Neural progenitor cell (in vitro differentiated cells): Measurements from ENCODE around the gene HCAR3. TPM values are rescaled to one million over a fixed set of nuclear protein-coding genes. Genes with fewer than 3 reads are reported as not detected.
"Not testable (repeated sequence)": the region's sequence is repeated elsewhere in the genome, so short reads cannot be mapped to it uniquely, and the experiment has no call there.

Experiments
- DNase-seq: peaks from one replicate; pipeline ENCODE4 v3.0.0-alpha.2; 2016; ENCODE audit warnings: low spot score
- H2AFZ ChIP-seq: fragments of 200-600 bp; sonication (generic); replicated peaks from 2 replicates; pipeline ENCODE4 v1.6.1; 2016; ENCODE audit warnings: antibody characterized with exemption
- H3F3A ChIP-seq: fragments of 200-600 bp; sonication (generic); 2 replicates; pipeline ENCODE4 v1.6.1; 2016; ENCODE audit warnings: antibody characterized with exemption, low read depth
- H3K27ac ChIP-seq: fragments of 200-600 bp; sonication (generic); 2 replicates; pipeline ENCODE4 v1.5.1; 2016; ENCODE audit warnings: mild to moderate bottlenecking
- H3K27me3 ChIP-seq: fragments of 200-600 bp; sonication (generic); 2 replicates; pipeline ENCODE4 v1.6.1; 2016; ENCODE audit warnings: mild to moderate bottlenecking, moderate library complexity
- H3K36me3 ChIP-seq: fragments of 200-600 bp; sonication (generic); 2 replicates; pipeline ENCODE4 v1.5.1; 2016
- H3K4me1 ChIP-seq: fragments of 200-600 bp; sonication (generic); 2 replicates; pipeline ENCODE4 v1.6.1; 2016; ENCODE audit warnings: mixed run types
- H3K4me2 ChIP-seq: fragments of 200-600 bp; sonication (generic); 2 replicates; pipeline ENCODE4 v1.6.1; 2016
- H3K4me3 ChIP-seq: fragments of 200-600 bp; sonication (generic); 2 replicates; pipeline ENCODE4 v1.5.1; 2016
- H3K79me2 ChIP-seq: fragments of 200-600 bp; sonication (generic); 2 replicates; pipeline ENCODE4 v1.6.1; 2016; ENCODE audit warnings: low read depth
- H3K9ac ChIP-seq: fragments of 200-600 bp; sonication (generic); 2 replicates; pipeline ENCODE4 v1.6.1; 2016
- H3K9me3 ChIP-seq: fragments of 200-600 bp; sonication (generic); 2 replicates; pipeline ENCODE4 v1.5.1; 2016; ENCODE audit warnings: low read depth
- H4K20me1 ChIP-seq: fragments of 200-600 bp; sonication (generic); 2 replicates; pipeline ENCODE4 v1.6.1; 2016; ENCODE audit warnings: low read depth
- H3K27ac Mint-ChIP-seq: 3 replicates; pipeline ENCODE4 v1.8.0; 2021; ENCODE audit warnings: mixed read lengths
- H3K27me3 Mint-ChIP-seq: 2 replicates; pipeline ENCODE4 v1.8.0; 2022; ENCODE audit warnings: low read depth, mild to moderate bottlenecking, inconsistent platforms, moderate library complexity, mixed read lengths; ENCODE audit not compliant: insufficient read depth
- H3K36me3 Mint-ChIP-seq: 3 replicates; pipeline ENCODE4 v1.8.0; 2021; ENCODE audit warnings: mixed read lengths
- H3K4me1 Mint-ChIP-seq: 3 replicates; pipeline ENCODE4 v1.8.0; 2021; ENCODE audit warnings: mixed read lengths
- H3K4me3 Mint-ChIP-seq: 3 replicates; pipeline ENCODE4 v1.8.0; 2021; ENCODE audit warnings: mild to moderate bottlenecking, moderate library complexity, mixed read lengths
- H3K9me3 Mint-ChIP-seq: 3 replicates; pipeline ENCODE4 v1.8.0; 2020; ENCODE audit warnings: mixed read lengths
- CTCF ChIP-seq: fragments of 200-600 bp; sonication (generic); IDR thresholded peaks from 2 replicates; pipeline ENCODE4 v1.5.1; 2017; ENCODE audit warnings: antibody characterized with exemption, mild to moderate bottlenecking
- EZH2 ChIP-seq: fragments of 200-600 bp; sonication (generic); IDR thresholded peaks from 2 replicates; pipeline ENCODE4 v1.6.1; 2017; ENCODE audit warnings: antibody characterized with exemption, mild to moderate bottlenecking, moderate library complexity
- EZH2phosphoT487 ChIP-seq: fragments of 200-600 bp; sonication (generic); IDR thresholded peaks from 2 replicates; pipeline ENCODE4 v1.6.1; 2017; ENCODE audit warnings: antibody characterized with exemption
- total RNA-seq: library from RNA; depleted of rRNA; stranded (reverse); fragments of >200 nt; gene quantifications from 2 replicates; pipeline ENCODE4 v1.2.3, GENCODE V29; 2015; ENCODE audit warnings: low replicate concordance

HCAR3 gene
- total RNA-seq, 1 donor from 2014 or later, result not detected

- not testable (repeated sequence) for H3K4me1 Mint-ChIP-seq, H3K27ac Mint-ChIP-seq
These were observed 19.7 kb downstream of the HCAR3 start for GRCh38 chr12:122696922-122697321.

GRCh38 chr12:122691566-122691965 lies 25.0 kb downstream of the HCAR3 start:
- no peak overlapping the region for H3K4me3 ChIP-seq
- TF ChIP-seq EZH2phosphoT487, result no peak
- TF ChIP-seq CTCF, result no peak
- TF ChIP-seq EZH2, result no peak
- no peaks in the 10 kb centered on the region for H3K36me3 Mint-ChIP-seq
- H3K4me1 Mint-ChIP-seq, result peaks cover 2% of the 10 kb centered on the region
- DNase-seq, result no peak
- H3K36me3 ChIP-seq, result no peaks in the 10 kb centered on the region
- no peak overlapping the region for H3K4me2 ChIP-seq
- H3K9ac ChIP-seq, result no peak overlapping the region
- H2AFZ ChIP-seq, result no peak overlapping the region
- no peak overlapping the region for H3K27ac ChIP-seq
- no peaks in the 10 kb centered on the region for H3K4me1 ChIP-seq
- H3K4me3 Mint-ChIP-seq, result no peak overlapping the region
- no peaks in the 10 kb centered on the region for H3F3A ChIP-seq
- no peaks in the 10 kb centered on the region for H3K9me3 ChIP-seq
- H3K27me3 ChIP-seq, result no peaks in the 10 kb centered on the region
- peaks cover 2% of the 10 kb centered on the region for H3K27me3 Mint-ChIP-seq
- H4K20me1 ChIP-seq, result no peaks in the 10 kb centered on the region
- H3K27ac Mint-ChIP-seq, result no peak overlapping the region
- H3K9me3 Mint-ChIP-seq, result no peaks in the 10 kb centered on the region
- no peaks in the 10 kb centered on the region for H3K79me2 ChIP-seq

More at GRCh38 chr12:122696922-122697321, 19.7 kb downstream of the HCAR3 start:
- not testable (repeated sequence) for H3F3A ChIP-seq, H3K9me3 ChIP-seq, H3K36me3 Mint-ChIP-seq, H3K79me2 ChIP-seq, H3K36me3 ChIP-seq, H3K9ac ChIP-seq, H4K20me1 ChIP-seq, H3K4me3 ChIP-seq, H3K9me3 Mint-ChIP-seq, DNase-seq, H3K27ac ChIP-seq, H3K4me2 ChIP-seq, H3K4me3 Mint-ChIP-seq, H3K27me3 Mint-ChIP-seq, H2AFZ ChIP-seq, H3K27me3 ChIP-seq, H3K4me1 ChIP-seq

DNA sequence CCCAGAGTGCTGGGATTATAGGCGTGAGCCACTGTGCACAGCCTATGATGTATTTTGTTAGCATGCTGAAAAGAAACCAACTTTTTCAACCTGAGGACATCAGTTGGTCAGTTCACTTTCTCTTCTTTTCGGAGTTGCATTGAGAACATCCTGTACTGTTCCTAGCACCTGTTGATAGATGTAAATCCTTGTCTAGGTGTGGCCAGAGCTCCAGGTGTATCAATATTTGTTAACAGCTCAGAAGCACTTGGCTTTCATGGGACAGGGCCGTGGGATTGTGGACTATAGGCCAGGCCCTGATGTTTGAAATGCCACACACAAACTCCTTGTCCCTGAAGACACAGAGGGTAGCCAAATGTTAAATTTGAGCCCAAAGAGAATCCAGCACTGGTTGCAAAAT lies 28.3 kb downstream of the HCAR3 start:
- no peaks in the 10 kb centered on the region for H3K9me3 Mint-ChIP-seq

DNA sequence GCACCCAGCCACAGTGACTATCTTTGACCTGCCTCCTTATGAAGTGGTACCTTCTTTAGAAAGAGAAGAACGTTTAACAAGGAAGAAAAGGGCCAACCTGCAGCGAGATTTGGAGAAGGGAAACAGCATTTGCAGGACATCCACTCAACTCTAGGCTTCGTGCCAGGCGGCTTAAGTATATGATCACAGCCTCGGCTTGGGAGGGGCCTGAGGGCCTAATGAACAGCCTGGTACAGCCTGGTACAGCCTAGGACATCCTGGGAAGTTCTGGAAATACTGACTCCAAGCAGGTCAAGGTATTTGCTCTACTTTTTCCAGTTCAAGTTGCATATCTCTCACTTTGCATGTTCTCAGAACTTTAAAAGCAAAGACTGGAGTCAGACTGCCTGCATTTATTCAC lies 29.5 kb downstream of the HCAR3 start:
- Mint-ChIP-seq H3K4me1 (peaks cover 2% of the 10 kb centered on the region), H3K27me3 (peaks cover 2% of the 10 kb centered on the region), H3K27ac (no peak overlapping the region), H3K4me3 (no peak overlapping the region), H3K36me3 (no peaks in the 10 kb centered on the region), H3K9me3 (no peaks in the 10 kb centered on the region)
- H2AFZ ChIP-seq, result no peak overlapping the region
- H3K9me3 ChIP-seq, result no peaks in the 10 kb centered on the region
- TF ChIP-seq EZH2, result no peak
- no peak for TF ChIP-seq CTCF
- TF ChIP-seq EZH2phosphoT487, result no peak
- H3K36me3 ChIP-seq, result no peaks in the 10 kb centered on the region
- no peaks in the 10 kb centered on the region for H3K79me2 ChIP-seq
- no peak for DNase-seq
- no peaks in the 10 kb centered on the region for H3F3A ChIP-seq
- no peak overlapping the region for H3K9ac ChIP-seq
- H3K27me3 ChIP-seq, result no peaks in the 10 kb centered on the region
- no peak overlapping the region for H3K4me2 ChIP-seq
- H3K4me3 ChIP-seq, result no peak overlapping the region
- H4K20me1 ChIP-seq, result no peaks in the 10 kb centered on the region
- no peak overlapping the region for H3K27ac ChIP-seq
- no peaks in the 10 kb centered on the region for H3K4me1 ChIP-seq

More for the DNA sequence above, 28.3 kb downstream of the HCAR3 start:
- Mint-ChIP-seq H3K27ac (no peak overlapping the region), H3K4me1 (peaks cover 2% of the 10 kb centered on the region), H3K4me3 (no peak overlapping the region), H3K27me3 (peaks cover 2% of the 10 kb centered on the region), H3K36me3 (no peaks in the 10 kb centered on the region)
- Histone ChIP-seq H3K36me3 (no peaks in the 10 kb centered on the region), H3K79me2 (no peaks in the 10 kb centered on the region), H3K9me3 (no peaks in the 10 kb centered on the region), H2AFZ (no peak overlapping the region), H3K9ac (no peak overlapping the region), H3K4me2 (no peak overlapping the region), H3F3A (no peaks in the 10 kb centered on the region), H3K27me3 (no peaks in the 10 kb centered on the region), H3K4me3 (no peak overlapping the region), H4K20me1 (no peaks in the 10 kb centered on the region), H3K27ac (no peak overlapping the region), H3K4me1 (no peaks in the 10 kb centered on the region)
- no peak for DNase-seq
- TF ChIP-seq CTCF (no peak), EZH2 (no peak), EZH2phosphoT487 (no peak)
